Mucosa of descending colon (tissue), 3 donors: ENCODE results near the gene LLGL1. TPM values are rescaled to one million over a fixed set of nuclear protein-coding genes. Genes with fewer than 3 reads are reported as not detected.

ENCODE experiments used
- ATAC-seq: fragments of 200-7000 bp; cut with Tn5 transposase; one replicate; pipeline ENCODE4 v1.9.1; 2020; ENCODE audit warnings: mild to moderate bottlenecking, moderate library complexity
- DNase-seq, 3 donors: peaks; one replicate each; pipeline ENCODE4 v3.0.0-alpha.2; 2020
- H3K36me3 ChIP-seq: fragments of 200-600 bp; one replicate; pipeline ENCODE4 v1.8.0; 2021; ENCODE audit warnings: low read depth, mild to moderate bottlenecking
- H3K4me1 ChIP-seq: fragments of 200-600 bp; one replicate; pipeline ENCODE4 v1.8.0; 2021; ENCODE audit warnings: low read depth, mild to moderate bottlenecking
- H3K4me3 ChIP-seq: fragments of 200-600 bp; one replicate; pipeline ENCODE4 v1.8.0; 2021; ENCODE audit warnings: mild to moderate bottlenecking
- H3K9me3 ChIP-seq: fragments of 200-600 bp; one replicate; pipeline ENCODE4 v1.8.0; 2021; ENCODE audit warnings: mild to moderate bottlenecking
- intact Hi-C, 2 donors: fragments of 100-400 bp; cut with DNase I in 1 of 2; cut with micrococcal nuclease in 1 of 2; formaldehyde crosslinking; loops; one replicate each; pipeline versions ENCODE4 v1.11.0 to v1.11.1; 2022; cut with DNase I, micrococcal nuclease
- total RNA-seq, 3 donors: library from RNA; stranded (reverse); fragmentation: NEBNext Ultra II Directional in 2 of 3; extraction: Animal tissue kit (Norgen Biotek cat#: 25700) in 2 of 3; gene quantifications; one replicate each; pipeline versions ENCODE4 v1.2.1 to v1.2.4, GENCODE V29; 2021 to 2023
- TF ChIP-seq, protein P1 (sequence below): fragments of 200-600 bp; IDR thresholded peaks from one replicate; pipeline ENCODE4 v1.8.0; 2022; ENCODE audit warnings: antibody characterized with exemption, mild to moderate bottlenecking
- donor health status: DM: no; HTN: no; CAD: no; lungs with moderate emphysema.
- donor health status: DM: no; HTN: no; CAD: no.
- donor health status: DM: no; HTN: yes; CAD: no.

The LLGL1 gene
- total RNA-seq, 3 donors from 2014 or later, result 6.7 to 15.1 (median 10.3) TPM

DNA sequence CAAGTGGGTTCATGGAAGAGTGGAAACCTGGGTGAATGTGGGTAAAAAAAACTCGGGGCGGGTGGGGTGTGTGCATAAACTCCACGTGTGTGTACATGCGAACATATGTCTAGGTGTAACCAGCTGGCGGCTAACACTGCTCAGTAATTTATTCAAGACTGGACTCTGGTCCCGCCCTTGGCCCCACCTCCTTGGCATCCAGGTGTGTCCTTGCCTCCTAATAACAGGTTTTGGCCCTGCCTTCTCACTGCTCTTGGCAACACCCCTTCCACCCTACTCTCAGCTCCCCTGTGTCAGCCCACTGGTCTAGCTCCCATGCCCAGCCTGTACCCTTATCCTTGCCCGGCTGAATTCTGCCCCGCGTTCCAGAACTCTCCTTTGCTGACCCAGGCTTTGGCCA, 24.8 kb downstream of the LLGL1 start:
- Histone ChIP-seq H3K4me3 (no peak overlapping the region), H3K9me3 (no peaks in the 10 kb centered on the region), H3K4me1 (peaks cover 3% of the 10 kb centered on the region), H3K36me3 (peaks cover 3% of the 10 kb centered on the region)
- intact Hi-C loops, result no loop called here
- DNase-seq (peak; percentile 80 to 90 (median 87)), ATAC-seq (peak; percentile 58)
- TF ChIP-seq, protein P1, sequence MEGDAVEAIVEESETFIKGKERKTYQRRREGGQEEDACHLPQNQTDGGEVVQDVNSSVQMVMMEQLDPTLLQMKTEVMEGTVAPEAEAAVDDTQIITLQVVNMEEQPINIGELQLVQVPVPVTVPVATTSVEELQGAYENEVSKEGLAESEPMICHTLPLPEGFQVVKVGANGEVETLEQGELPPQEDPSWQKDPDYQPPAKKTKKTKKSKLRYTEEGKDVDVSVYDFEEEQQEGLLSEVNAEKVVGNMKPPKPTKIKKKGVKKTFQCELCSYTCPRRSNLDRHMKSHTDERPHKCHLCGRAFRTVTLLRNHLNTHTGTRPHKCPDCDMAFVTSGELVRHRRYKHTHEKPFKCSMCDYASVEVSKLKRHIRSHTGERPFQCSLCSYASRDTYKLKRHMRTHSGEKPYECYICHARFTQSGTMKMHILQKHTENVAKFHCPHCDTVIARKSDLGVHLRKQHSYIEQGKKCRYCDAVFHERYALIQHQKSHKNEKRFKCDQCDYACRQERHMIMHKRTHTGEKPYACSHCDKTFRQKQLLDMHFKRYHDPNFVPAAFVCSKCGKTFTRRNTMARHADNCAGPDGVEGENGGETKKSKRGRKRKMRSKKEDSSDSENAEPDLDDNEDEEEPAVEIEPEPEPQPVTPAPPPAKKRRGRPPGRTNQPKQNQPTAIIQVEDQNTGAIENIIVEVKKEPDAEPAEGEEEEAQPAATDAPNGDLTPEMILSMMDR, result no peak

DNA sequence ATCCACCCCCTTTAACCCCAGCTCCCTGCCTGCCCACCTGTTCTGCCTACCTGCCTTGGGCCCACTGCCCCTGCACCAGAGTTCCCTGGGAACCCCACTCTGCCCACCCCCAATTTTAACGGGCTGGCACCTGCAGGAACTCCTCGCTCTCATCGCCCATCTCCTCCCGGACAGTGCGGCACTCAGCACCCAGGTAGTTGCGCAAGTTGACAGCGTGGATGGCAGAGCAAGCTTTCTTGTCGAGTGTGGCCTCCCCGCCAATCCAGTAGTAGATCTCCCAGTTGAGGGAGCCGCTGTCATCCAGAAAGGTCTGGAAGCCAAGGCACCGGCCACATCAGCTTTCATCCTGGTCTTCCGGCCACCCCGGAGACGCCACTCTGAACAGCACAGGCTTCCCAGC, 25.3 kb downstream of the LLGL1 start:
- intact Hi-C loops, result no loop called here
- DNase-seq (no peak), ATAC-seq (no peak)
- TF ChIP-seq, protein P1, result no peak
- H3K36me3 ChIP-seq, result peaks cover 3% of the 10 kb centered on the region
- peaks cover 3% of the 10 kb centered on the region for H3K4me1 ChIP-seq
- no peaks in the 10 kb centered on the region for H3K9me3 ChIP-seq
- H3K4me3 ChIP-seq, result no peak overlapping the region

DNA sequence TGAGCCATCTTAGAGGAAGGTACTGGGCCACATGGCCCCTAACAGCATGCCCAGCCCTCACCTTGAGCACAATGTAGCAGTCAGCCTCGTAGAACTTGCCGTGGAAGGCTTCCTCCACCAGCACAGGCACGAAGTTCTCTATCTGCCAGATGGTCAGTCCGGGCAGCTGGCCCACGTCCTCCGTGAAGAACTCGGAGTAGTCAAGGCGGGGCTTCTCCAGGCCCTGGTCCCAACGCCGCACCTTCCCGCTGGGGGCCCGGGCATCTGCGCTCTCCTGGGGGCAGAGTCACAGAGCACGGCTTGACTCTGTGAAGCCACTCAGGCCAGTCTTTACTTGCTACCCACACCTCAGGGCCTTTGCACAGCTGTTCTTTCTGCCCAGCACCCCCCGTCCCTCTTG, 25.8 kb downstream of the LLGL1 start:
- TF ChIP-seq, protein P1, result no peak
- Histone ChIP-seq H3K9me3 (no peaks in the 10 kb centered on the region), H3K4me3 (no peak overlapping the region), H3K4me1 (peaks cover 2% of the 10 kb centered on the region), H3K36me3 (peaks cover 3% of the 10 kb centered on the region)
- ATAC-seq (no peak), DNase-seq (no peak)
- intact Hi-C loops, result no loop called here

DNA sequence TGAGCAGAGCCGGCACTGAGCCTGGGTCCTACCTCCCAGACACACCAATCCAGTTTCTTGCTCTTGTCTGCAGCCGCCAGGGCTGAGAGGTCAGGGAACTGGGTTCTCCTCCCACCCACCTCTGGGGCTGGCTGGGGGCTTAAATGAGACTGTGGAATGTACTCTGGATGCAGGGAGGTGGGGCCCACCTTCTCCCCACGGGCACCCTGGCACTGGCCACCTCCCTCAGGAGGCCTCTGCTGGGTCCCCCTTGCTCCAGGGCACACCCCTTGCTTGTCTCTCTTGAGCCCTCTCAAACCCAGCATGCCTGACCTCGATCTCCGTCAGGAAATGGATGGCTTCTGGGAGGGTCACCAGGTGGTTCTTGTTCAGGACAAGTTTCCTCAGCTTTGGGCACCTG, 26.7 kb downstream of the LLGL1 start:
- ATAC-seq (no peak), DNase-seq (no peak)
- H3K36me3 ChIP-seq, result peaks cover 3% of the 10 kb centered on the region
- no peaks in the 10 kb centered on the region for H3K9me3 ChIP-seq
- no peak overlapping the region for H3K4me3 ChIP-seq
- intact Hi-C loops, result no loop called here
- H3K4me1 ChIP-seq, result peaks cover 4% of the 10 kb centered on the region
- TF ChIP-seq, protein P1, result no peak

DNA sequence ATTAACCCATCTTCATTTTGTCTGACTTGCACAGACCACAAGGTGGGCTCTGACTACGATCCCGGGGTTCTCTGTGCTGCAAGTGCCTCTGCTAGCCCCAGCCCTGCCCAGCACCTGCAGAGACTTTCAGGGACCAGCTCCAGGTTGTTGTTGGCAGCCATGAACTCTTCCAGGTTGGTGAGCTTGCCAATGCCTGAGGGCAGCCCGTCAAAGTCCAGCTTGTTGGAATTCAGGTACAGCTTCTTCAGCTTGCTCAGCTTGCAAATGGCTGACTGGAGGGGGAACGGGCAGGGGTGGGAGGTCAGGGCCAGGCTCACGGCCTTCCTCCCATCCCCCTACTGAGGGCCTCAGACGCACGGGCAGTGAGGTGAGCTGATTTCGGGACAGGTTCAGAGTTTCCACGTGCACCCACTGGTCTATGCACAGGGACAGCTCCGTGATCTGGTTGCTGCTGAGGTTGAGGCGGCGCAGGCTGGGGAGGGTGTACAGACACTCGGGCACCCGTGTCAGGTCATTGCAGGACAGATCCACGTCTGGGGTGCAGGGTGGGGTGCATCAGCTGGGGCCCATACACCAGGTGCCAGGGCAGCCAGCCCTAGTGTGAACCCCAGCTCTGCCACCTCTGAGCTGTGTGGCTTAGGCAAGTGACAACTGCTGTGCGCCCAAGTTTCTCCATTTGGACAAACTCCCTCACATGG, 27.9 kb downstream of the LLGL1 start:
- DNase-seq (no peak), ATAC-seq (no peak)
- intact Hi-C loops, result no loop called here
- TF ChIP-seq, protein P1, result no peak
- Histone ChIP-seq H3K4me3 (no peak overlapping the region), H3K4me1 (peaks cover 9% of the 10 kb centered on the region), H3K9me3 (no peaks in the 10 kb centered on the region), H3K36me3 (peaks cover 3% of the 10 kb centered on the region)
